HL-60 (cell line): ENCODE measurements around the gene DMAC1.

Source experiments
- POLR2AphosphoS5 ChIP-seq: IDR thresholded peaks from 2 replicates; pipeline ENCODE4 v1.6.1; 2012; ENCODE audit warnings: low read depth
- REST ChIP-seq: IDR thresholded peaks from 2 replicates; pipeline ENCODE4 v1.6.1; 2012; ENCODE audit warnings: low read depth; ENCODE audit not compliant: insufficient replicate concordance
- TF ChIP-seq, protein P1 (sequence below): IDR thresholded peaks from one replicate; pipeline ENCODE4 v1.5.1; 2011; ENCODE audit warnings: low read length, control low read depth, inconsistent platforms; ENCODE audit not compliant: insufficient read depth

GRCh38 chr9:7799234-7799943 lies at the start of gene DMAC1:
- TF ChIP-seq REST (no peak), POLR2AphosphoS5 (peak; percentile 86)
- TF ChIP-seq, protein P1, sequence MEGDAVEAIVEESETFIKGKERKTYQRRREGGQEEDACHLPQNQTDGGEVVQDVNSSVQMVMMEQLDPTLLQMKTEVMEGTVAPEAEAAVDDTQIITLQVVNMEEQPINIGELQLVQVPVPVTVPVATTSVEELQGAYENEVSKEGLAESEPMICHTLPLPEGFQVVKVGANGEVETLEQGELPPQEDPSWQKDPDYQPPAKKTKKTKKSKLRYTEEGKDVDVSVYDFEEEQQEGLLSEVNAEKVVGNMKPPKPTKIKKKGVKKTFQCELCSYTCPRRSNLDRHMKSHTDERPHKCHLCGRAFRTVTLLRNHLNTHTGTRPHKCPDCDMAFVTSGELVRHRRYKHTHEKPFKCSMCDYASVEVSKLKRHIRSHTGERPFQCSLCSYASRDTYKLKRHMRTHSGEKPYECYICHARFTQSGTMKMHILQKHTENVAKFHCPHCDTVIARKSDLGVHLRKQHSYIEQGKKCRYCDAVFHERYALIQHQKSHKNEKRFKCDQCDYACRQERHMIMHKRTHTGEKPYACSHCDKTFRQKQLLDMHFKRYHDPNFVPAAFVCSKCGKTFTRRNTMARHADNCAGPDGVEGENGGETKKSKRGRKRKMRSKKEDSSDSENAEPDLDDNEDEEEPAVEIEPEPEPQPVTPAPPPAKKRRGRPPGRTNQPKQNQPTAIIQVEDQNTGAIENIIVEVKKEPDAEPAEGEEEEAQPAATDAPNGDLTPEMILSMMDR = no peak
